Measurements from ENCODE around the gene KCTD2. TPM values are rescaled to one million over a fixed set of nuclear protein-coding genes. Genes with fewer than 3 reads are reported as not detected.

Gene KCTD2
- total RNA-seq, 1 experiment from 2014 or later, result 23.3 TPM

GRCh38 chr17:75084039-75084660 lies 37.1 kb downstream of the KCTD2 start:
- in situ Hi-C loops (cut with HindIII; ENCODE audit: low pct_unique_long_range_greater_than_20kb, low sequenced_read_pairs), result no loop called here
- DNase-seq (ENCODE audit: low read depth, low spot score), result no peak

GRCh38 chr17:75086496-75087181 lies 39.6 kb downstream of the KCTD2 start:
- in situ Hi-C loops (cut with HindIII; ENCODE audit: low pct_unique_long_range_greater_than_20kb, low sequenced_read_pairs), result no loop called here
- no peak for DNase-seq (ENCODE audit: low read depth, low spot score)

GRCh38 chr17:75087182-75087557 lies 40.1 kb downstream of the KCTD2 start:
- in situ Hi-C loops (cut with HindIII; ENCODE audit: low pct_unique_long_range_greater_than_20kb, low sequenced_read_pairs), result no loop called here
- no peak for DNase-seq (ENCODE audit: low read depth, low spot score)

- no peak for DNase-seq (ENCODE audit: low read depth, low spot score)
- in situ Hi-C loops (cut with HindIII; ENCODE audit: low pct_unique_long_range_greater_than_20kb, low sequenced_read_pairs), result no loop called here
Measured at GRCh38 chr17:75087558-75088453, 40.8 kb downstream of the KCTD2 start, which contains the start of gene SLC16A5. Gene SLC16A5 (plus strand): TSS chr17:75087954. CDS start chr17:75093637, 5,683 bp downstream.

DNA sequence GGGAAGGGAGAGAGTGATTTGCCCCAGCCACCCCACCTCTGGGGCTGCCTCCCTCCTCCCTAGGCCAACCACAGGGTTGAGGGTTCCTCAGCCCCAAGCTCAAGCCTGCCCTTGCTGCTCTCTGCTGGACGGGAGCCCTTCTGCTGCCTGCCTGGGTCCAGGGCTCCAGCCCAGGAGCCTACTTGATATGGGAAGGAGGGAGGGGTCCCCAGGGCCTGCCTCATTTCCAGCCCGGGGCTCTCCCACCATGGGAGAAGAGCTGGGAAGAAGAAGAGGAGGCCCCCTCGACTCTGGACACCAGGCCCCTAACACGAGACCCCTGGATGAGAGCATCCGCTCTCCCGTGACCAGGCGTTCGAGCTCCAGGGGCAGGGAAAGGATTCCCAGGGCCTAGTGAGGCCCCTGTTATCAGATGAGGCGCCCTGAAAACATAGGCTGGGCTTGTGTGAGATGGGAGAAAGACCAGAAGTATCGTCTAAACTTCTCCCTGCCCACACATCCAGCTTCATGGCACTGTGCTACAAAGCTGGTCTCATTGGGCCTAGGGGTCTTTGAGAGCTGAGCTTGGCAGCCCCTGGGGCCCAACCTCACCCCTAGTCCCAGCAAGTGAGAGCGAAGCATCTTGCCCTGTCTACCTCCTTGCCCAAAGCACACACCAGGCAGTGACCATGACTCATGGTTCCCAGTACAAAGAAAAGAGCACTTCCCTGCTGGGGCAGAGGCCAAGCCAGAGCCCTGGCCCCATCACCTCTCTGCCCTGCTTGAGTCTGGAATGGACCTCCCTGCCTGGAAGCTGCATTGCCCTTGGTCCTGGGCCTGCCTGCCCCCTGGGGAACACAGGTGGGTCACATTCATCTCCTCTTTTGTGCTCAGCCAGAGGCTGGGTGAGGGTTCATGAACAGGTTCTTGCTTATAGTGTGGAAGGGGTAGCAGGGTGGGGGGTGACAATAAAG lies 41.7 kb downstream of the KCTD2 start:
- DNase-seq (ENCODE audit: low read depth, low spot score), result no peak
- in situ Hi-C loops (cut with HindIII; ENCODE audit: low pct_unique_long_range_greater_than_20kb, low sequenced_read_pairs), result no loop called here

GRCh38 chr17:75090871-75091854 lies 44.1 kb downstream of the KCTD2 start:
- in situ Hi-C loops (cut with HindIII; ENCODE audit: low pct_unique_long_range_greater_than_20kb, low sequenced_read_pairs), result no loop called here
- no peak for DNase-seq (ENCODE audit: low read depth, low spot score)

DNA sequence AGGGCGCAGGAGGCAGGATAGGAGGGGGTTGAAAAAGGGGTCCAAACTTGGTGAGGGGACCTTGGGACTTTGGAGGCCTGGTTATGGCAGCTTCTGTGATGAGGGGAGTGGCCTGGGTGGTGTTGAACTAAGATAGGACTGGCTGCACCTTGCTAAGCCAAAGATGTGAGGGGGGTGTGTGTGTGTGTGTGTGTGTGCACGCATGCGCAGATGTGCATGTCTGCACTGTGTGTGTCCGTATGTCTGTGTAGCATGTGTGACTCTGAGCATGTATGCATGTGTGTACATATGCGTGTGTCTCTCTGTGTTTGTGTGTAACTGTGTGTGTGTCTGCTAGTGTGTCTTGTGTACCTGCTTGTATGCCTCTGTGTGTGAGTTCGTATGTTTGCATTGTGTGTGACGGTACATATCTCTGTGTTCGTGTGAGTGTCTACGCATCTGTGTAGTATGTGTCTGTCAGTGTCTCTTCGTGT lies 44.9 kb downstream of the KCTD2 start:
- DNase-seq (ENCODE audit: low read depth, low spot score), result no peak
- in situ Hi-C loops (cut with HindIII; ENCODE audit: low pct_unique_long_range_greater_than_20kb, low sequenced_read_pairs), result no loop called here

GRCh38 chr17:75093548-75094158 lies 46.6 kb downstream of the KCTD2 start:
- in situ Hi-C loops (cut with HindIII; ENCODE audit: low pct_unique_long_range_greater_than_20kb, low sequenced_read_pairs), result no loop called here
- DNase-seq (ENCODE audit: low read depth, low spot score), result no peak

GRCh38 chr17:75094871-75095399 lies 47.9 kb downstream of the KCTD2 start:
- in situ Hi-C loops (cut with HindIII; ENCODE audit: low pct_unique_long_range_greater_than_20kb, low sequenced_read_pairs), result no loop called here
- DNase-seq (ENCODE audit: low read depth, low spot score), result no peak

GRCh38 chr17:75096082-75096625 lies 49.1 kb downstream of the KCTD2 start:
- DNase-seq (ENCODE audit: low read depth, low spot score), result no peak
- in situ Hi-C loops (cut with HindIII; ENCODE audit: low pct_unique_long_range_greater_than_20kb, low sequenced_read_pairs), result no loop called here

DNA sequence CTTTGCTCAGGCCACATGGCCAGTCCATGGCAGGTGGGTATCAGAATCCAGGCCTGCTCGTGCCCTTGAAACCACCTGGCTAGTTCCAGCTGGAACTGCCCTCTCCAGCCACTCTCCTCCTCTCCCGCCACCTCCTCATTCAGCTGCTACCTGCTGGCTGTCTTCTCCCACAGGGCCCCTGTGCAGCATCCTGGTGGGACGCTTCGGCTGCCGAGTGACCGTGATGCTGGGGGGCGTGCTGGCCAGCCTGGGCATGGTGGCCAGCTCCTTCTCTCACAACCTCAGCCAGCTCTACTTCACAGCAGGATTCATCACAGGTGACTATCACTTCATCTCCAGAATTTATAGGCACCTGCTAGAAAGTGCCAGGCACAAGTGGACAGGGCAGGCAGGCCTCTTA lies 50.8 kb downstream of the KCTD2 start:
- in situ Hi-C loops (cut with HindIII; ENCODE audit: low pct_unique_long_range_greater_than_20kb, low sequenced_read_pairs), result no loop called here
- no peak for DNase-seq (ENCODE audit: low read depth, low spot score)

GRCh38 chr17:75098861-75099260 lies 51.8 kb downstream of the KCTD2 start:
- in situ Hi-C loops (cut with HindIII; ENCODE audit: low pct_unique_long_range_greater_than_20kb, low sequenced_read_pairs), result no loop called here

GRCh38 chr17:75099881-75100595 lies 53.0 kb downstream of the KCTD2 start:
- DNase-seq (ENCODE audit: low read depth, low spot score), result no peak
- in situ Hi-C loops (cut with HindIII; ENCODE audit: low pct_unique_long_range_greater_than_20kb, low sequenced_read_pairs), result no loop called here

More at GRCh38 chr17:75098861-75099260, 51.8 kb downstream of the KCTD2 start:
- DNase-seq (ENCODE audit: low read depth, low spot score), result no peak

GRCh38 chr17:75102385-75102821 lies 55.4 kb downstream of the KCTD2 start:
- peak; percentile 50 for DNase-seq (ENCODE audit: low read depth, low spot score)
- in situ Hi-C loops (cut with HindIII; ENCODE audit: low pct_unique_long_range_greater_than_20kb, low sequenced_read_pairs), result no loop called here
